HepG2 (cell line): Measurements from ENCODE around the gene SORL1-AS1.

ENCODE experiments used
- AKAP8 ChIP-seq: sonication (generic); formaldehyde crosslinking; IDR thresholded peaks from 2 replicates; pipeline ENCODE4 v1.5.1; 2020; ENCODE audit warnings: mild to moderate bottlenecking, missing genetic modification reagents
- KLF9 ChIP-seq: IDR thresholded peaks from 2 replicates; pipeline ENCODE4 v1.6.1; 2016; ENCODE audit warnings: low read depth
- MEIS1 ChIP-seq: sonication (generic); formaldehyde crosslinking; IDR thresholded peaks from 2 replicates; pipeline ENCODE4 v1.9.0; 2021; ENCODE audit warnings: mild to moderate bottlenecking, missing genetic modification reagents, moderate library complexity, borderline replicate concordance
- NFRKB ChIP-seq: fragments of 450-650 bp; IDR thresholded peaks from 2 replicates; pipeline ENCODE4 v1.6.1; 2017
- NFYC ChIP-seq: IDR thresholded peaks from 2 replicates; pipeline ENCODE4 v1.6.1; 2016; ENCODE audit warnings: missing genetic modification reagents, missing compliant biosample characterization
- PAX8 ChIP-seq: sonication (generic); formaldehyde crosslinking; IDR thresholded peaks from 2 replicates; pipeline ENCODE4 v1.8.0; 2022; ENCODE audit warnings: mild to moderate bottlenecking, missing genetic modification reagents, borderline replicate concordance
- TP53 ChIP-seq: sonication (generic); formaldehyde crosslinking; conservative IDR thresholded peaks from 2 replicates; pipeline ENCODE4 v1.4.0; 2020; ENCODE audit warnings: missing genetic modification reagents
- ZNF124 ChIP-seq: sonication (generic); formaldehyde crosslinking; IDR thresholded peaks from 2 replicates; pipeline ENCODE4 v1.4.0; 2020; ENCODE audit warnings: missing genetic modification reagents
- ZNF274 ChIP-seq: sonication (generic); formaldehyde crosslinking; IDR thresholded peaks from 2 replicates; pipeline ENCODE4 v1.5.1; 2020; ENCODE audit warnings: mild to moderate bottlenecking, missing genetic modification reagents
- TF ChIP-seq, protein P1 (sequence below): sonication (generic); formaldehyde crosslinking; IDR thresholded peaks from 2 replicates; pipeline ENCODE4 v1.4.0; 2020; ENCODE audit warnings: missing genetic modification reagents
- TF ChIP-seq, protein P2 (sequence below): sonication (generic); formaldehyde crosslinking; IDR thresholded peaks from 2 replicates; pipeline ENCODE4 v1.4.0; 2020; ENCODE audit warnings: mild to moderate bottlenecking, missing genetic modification reagents
- TF ChIP-seq, protein P3 (sequence below): IDR thresholded peaks from 2 replicates; pipeline ENCODE4 v1.6.1; 2018; ENCODE audit warnings: missing genetic modification reagents
- TF ChIP-seq, protein P4 (sequence below): sonication (generic); formaldehyde crosslinking; IDR thresholded peaks from 2 replicates; pipeline ENCODE4 v1.5.1; 2020; ENCODE audit warnings: missing genetic modification reagents, mild to moderate bottlenecking, borderline replicate concordance

Gene SORL1-AS1

DNA sequence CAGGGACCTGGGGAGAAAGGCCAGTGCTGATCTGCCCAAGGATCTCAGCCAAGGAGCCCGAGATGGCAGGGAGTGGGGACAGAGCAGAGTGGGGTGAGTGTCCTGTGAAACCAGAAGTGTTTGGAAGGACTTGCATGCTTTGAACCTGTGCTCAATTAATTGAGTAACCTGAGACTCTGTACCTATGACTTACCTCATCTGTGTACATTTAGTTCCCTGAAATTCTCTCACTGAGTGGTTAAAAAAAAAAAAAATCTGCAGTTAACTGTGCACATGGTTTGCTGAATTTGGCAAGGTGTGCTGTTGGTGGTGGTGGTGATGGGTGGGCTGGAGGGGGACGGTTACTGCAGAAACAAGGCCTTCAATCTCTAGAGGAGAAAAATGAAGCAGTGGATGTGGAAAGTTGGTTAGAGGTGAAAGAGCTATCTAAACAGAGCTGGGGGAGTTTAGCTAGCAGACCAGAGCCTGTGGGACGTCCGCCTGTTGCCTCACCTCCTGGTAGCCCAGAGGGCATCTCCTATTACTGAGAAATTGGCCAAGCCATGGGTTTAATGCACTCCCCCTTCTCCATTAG is 8.3 kb upstream of the SORL1-AS1 start (continued):
- no peak for TF ChIP-seq KLF9 (CRISPR knock-in tag)
- TF ChIP-seq, protein P1, sequence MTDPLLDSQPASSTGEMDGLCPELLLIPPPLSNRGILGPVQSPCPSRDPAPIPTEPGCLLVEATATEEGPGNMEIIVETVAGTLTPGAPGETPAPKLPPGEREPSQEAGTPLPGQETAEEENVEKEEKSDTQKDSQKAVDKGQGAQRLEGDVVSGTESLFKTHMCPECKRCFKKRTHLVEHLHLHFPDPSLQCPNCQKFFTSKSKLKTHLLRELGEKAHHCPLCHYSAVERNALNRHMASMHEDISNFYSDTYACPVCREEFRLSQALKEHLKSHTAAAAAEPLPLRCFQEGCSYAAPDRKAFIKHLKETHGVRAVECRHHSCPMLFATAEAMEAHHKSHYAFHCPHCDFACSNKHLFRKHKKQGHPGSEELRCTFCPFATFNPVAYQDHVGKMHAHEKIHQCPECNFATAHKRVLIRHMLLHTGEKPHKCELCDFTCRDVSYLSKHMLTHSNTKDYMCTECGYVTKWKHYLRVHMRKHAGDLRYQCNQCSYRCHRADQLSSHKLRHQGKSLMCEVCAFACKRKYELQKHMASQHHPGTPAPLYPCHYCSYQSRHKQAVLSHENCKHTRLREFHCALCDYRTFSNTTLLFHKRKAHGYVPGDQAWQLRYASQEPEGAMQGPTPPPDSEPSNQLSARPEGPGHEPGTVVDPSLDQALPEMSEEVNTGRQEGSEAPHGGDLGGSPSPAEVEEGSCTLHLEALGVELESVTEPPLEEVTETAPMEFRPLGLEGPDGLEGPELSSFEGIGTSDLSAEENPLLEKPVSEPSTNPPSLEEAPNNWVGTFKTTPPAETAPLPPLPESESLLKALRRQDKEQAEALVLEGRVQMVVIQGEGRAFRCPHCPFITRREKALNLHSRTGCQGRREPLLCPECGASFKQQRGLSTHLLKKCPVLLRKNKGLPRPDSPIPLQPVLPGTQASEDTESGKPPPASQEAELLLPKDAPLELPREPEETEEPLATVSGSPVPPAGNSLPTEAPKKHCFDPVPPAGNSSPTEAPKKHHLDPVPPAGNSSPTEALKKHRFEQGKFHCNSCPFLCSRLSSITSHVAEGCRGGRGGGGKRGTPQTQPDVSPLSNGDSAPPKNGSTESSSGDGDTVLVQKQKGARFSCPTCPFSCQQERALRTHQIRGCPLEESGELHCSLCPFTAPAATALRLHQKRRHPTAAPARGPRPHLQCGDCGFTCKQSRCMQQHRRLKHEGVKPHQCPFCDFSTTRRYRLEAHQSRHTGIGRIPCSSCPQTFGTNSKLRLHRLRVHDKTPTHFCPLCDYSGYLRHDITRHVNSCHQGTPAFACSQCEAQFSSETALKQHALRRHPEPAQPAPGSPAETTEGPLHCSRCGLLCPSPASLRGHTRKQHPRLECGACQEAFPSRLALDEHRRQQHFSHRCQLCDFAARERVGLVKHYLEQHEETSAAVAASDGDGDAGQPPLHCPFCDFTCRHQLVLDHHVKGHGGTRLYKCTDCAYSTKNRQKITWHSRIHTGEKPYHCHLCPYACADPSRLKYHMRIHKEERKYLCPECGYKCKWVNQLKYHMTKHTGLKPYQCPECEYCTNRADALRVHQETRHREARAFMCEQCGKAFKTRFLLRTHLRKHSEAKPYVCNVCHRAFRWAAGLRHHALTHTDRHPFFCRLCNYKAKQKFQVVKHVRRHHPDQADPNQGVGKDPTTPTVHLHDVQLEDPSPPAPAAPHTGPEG, result no peak
- no peak for TF ChIP-seq MEIS1
- no peak for TF ChIP-seq NFRKB
- no peak; the same call in 1 of the 2 replicates for TF ChIP-seq NFYC
- TF ChIP-seq, protein P2, sequence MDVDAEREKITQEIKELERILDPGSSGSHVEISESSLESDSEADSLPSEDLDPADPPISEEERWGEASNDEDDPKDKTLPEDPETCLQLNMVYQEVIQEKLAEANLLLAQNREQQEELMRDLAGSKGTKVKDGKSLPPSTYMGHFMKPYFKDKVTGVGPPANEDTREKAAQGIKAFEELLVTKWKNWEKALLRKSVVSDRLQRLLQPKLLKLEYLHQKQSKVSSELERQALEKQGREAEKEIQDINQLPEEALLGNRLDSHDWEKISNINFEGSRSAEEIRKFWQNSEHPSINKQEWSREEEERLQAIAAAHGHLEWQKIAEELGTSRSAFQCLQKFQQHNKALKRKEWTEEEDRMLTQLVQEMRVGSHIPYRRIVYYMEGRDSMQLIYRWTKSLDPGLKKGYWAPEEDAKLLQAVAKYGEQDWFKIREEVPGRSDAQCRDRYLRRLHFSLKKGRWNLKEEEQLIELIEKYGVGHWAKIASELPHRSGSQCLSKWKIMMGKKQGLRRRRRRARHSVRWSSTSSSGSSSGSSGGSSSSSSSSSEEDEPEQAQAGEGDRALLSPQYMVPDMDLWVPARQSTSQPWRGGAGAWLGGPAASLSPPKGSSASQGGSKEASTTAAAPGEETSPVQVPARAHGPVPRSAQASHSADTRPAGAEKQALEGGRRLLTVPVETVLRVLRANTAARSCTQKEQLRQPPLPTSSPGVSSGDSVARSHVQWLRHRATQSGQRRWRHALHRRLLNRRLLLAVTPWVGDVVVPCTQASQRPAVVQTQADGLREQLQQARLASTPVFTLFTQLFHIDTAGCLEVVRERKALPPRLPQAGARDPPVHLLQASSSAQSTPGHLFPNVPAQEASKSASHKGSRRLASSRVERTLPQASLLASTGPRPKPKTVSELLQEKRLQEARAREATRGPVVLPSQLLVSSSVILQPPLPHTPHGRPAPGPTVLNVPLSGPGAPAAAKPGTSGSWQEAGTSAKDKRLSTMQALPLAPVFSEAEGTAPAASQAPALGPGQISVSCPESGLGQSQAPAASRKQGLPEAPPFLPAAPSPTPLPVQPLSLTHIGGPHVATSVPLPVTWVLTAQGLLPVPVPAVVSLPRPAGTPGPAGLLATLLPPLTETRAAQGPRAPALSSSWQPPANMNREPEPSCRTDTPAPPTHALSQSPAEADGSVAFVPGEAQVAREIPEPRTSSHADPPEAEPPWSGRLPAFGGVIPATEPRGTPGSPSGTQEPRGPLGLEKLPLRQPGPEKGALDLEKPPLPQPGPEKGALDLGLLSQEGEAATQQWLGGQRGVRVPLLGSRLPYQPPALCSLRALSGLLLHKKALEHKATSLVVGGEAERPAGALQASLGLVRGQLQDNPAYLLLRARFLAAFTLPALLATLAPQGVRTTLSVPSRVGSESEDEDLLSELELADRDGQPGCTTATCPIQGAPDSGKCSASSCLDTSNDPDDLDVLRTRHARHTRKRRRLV (CRISPR knock-in tag), result peak; percentile 24; the same call in 1 of the 2 replicates
- TF ChIP-seq AKAP8, result no peak
- no peak for TF ChIP-seq ZNF124
- TF ChIP-seq, protein P3, sequence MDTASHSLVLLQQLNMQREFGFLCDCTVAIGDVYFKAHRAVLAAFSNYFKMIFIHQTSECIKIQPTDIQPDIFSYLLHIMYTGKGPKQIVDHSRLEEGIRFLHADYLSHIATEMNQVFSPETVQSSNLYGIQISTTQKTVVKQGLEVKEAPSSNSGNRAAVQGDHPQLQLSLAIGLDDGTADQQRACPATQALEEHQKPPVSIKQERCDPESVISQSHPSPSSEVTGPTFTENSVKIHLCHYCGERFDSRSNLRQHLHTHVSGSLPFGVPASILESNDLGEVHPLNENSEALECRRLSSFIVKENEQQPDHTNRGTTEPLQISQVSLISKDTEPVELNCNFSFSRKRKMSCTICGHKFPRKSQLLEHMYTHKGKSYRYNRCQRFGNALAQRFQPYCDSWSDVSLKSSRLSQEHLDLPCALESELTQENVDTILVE (CRISPR knock-in tag), result no peak
- TF ChIP-seq, protein P4, sequence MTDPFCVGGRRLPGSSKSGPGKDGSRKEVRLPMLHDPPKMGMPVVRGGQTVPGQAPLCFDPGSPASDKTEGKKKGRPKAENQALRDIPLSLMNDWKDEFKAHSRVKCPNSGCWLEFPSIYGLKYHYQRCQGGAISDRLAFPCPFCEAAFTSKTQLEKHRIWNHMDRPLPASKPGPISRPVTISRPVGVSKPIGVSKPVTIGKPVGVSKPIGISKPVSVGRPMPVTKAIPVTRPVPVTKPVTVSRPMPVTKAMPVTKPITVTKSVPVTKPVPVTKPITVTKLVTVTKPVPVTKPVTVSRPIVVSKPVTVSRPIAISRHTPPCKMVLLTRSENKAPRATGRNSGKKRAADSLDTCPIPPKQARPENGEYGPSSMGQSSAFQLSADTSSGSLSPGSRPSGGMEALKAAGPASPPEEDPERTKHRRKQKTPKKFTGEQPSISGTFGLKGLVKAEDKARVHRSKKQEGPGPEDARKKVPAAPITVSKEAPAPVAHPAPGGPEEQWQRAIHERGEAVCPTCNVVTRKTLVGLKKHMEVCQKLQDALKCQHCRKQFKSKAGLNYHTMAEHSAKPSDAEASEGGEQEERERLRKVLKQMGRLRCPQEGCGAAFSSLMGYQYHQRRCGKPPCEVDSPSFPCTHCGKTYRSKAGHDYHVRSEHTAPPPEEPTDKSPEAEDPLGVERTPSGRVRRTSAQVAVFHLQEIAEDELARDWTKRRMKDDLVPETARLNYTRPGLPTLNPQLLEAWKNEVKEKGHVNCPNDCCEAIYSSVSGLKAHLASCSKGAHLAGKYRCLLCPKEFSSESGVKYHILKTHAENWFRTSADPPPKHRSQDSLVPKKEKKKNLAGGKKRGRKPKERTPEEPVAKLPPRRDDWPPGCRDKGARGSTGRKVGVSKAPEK (CRISPR knock-in tag), result no peak
- TF ChIP-seq ZNF274 (CRISPR knock-in tag), result no peak
- no peak for TF ChIP-seq PAX8
- no peak for TF ChIP-seq TP53 (CRISPR knock-in tag)
